ENCODE measurements around the gene ZNF488.

The ZNF488 gene

DNA sequence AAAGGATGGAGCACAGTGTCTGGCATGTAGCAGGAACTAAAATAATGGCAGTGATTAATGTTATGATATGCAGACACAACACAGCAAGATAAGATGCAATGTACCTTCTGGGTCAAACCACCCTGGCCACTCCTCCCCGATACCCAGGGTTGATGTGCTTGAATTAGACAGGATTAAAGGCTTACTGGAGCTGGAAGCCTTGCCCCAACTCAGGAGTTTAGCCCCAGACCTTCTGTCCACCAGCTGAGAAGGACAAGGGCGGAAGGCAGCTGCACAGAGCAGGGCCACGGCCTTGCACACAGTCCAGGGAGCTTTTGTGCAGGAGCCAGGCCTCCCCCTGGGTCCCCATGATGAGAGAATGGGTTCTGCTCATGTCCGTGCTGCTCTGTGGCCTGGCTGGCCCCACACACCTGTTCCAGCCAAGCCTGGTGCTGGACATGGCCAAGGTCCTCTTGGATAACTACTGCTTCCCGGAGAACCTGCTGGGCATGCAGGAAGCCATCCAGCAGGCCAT lies 35.9 kb downstream of the ZNF488 start, which contains the start of gene RBP3:
RBP3 (plus strand) TSS at position 226 of the 514 bp plus-strand sequence; CDS start at position 348, 122 bp downstream.
- H3K4me3 ChIP-seq (ENCODE audit: low read depth, low read length), result no peak within 1 kb of the TSS
- no peak for DNase-seq (ENCODE audit: low read depth)
- TF ChIP-seq, protein P1, sequence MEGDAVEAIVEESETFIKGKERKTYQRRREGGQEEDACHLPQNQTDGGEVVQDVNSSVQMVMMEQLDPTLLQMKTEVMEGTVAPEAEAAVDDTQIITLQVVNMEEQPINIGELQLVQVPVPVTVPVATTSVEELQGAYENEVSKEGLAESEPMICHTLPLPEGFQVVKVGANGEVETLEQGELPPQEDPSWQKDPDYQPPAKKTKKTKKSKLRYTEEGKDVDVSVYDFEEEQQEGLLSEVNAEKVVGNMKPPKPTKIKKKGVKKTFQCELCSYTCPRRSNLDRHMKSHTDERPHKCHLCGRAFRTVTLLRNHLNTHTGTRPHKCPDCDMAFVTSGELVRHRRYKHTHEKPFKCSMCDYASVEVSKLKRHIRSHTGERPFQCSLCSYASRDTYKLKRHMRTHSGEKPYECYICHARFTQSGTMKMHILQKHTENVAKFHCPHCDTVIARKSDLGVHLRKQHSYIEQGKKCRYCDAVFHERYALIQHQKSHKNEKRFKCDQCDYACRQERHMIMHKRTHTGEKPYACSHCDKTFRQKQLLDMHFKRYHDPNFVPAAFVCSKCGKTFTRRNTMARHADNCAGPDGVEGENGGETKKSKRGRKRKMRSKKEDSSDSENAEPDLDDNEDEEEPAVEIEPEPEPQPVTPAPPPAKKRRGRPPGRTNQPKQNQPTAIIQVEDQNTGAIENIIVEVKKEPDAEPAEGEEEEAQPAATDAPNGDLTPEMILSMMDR (IDR thresholded peaks at IDR 0.05; ENCODE audit: low read depth, low read length, missing control alignments), result no peak
- in situ Hi-C loops (cut with HindIII; ENCODE audit: low sequenced_read_pairs), result no loop called here

DNA sequence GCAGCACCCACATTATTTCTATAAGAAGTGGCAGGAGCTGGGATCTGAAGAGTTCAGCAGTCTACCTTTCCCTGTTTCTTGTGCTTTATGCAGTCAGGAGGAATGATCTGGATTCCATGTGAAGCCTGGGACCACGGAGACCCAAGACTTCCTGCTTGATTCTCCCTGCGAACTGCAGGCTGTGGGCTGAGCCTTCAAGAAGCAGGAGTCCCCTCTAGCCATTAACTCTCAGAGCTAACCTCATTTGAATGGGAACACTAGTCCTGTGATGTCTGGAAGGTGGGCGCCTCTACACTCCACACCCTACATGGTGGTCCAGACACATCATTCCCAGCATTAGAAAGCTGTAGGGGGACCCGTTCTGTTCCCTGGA lies 36.8 kb downstream of the ZNF488 start:
- TF ChIP-seq, protein P1 (IDR thresholded peaks at IDR 0.05; ENCODE audit: low read depth, low read length, missing control alignments), result no peak
- in situ Hi-C loops (cut with HindIII; ENCODE audit: low sequenced_read_pairs), result no loop called here
- DNase-seq (ENCODE audit: low read depth), result no peak
- H3K4me3 ChIP-seq (ENCODE audit: low read depth, low read length), result no peak overlapping the region

DNA sequence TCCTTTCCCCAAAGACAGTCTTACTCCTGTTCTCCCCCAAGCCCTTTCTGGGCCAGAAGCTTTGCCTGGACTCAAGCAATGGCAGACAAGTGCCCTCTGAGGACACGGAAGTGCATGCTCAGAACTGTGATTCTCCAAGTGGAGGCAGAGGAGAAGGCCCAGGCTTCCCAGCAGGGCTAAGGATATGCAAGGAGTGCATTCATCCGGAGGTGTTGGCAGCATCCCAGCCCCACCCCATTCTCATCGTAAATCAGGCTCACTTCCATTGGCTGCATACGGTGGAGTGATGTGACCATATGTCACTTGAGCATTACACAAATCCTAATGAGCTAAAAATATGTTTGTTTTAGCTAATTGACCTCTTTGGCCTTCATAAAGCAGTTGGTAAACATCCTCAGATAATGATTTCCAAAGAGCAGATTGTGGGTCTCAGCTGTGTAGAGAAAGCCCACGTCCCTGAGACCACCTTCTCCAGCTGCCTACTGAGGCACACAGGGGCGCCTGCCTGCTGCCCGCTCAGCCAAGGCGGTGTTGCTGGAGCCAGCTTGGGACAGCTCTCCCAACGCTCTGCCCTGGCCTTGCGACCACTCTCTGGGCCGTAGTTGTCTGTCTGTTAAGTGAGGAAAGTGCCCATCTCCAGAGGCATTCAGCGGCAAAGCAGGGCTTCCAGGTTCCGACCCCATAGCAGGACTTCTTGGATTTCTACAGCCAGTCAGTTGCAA lies 37.4 kb downstream of the ZNF488 start:
- TF ChIP-seq, protein P1 (IDR thresholded peaks at IDR 0.05; ENCODE audit: low read depth, low read length, missing control alignments), result no peak

DNA sequence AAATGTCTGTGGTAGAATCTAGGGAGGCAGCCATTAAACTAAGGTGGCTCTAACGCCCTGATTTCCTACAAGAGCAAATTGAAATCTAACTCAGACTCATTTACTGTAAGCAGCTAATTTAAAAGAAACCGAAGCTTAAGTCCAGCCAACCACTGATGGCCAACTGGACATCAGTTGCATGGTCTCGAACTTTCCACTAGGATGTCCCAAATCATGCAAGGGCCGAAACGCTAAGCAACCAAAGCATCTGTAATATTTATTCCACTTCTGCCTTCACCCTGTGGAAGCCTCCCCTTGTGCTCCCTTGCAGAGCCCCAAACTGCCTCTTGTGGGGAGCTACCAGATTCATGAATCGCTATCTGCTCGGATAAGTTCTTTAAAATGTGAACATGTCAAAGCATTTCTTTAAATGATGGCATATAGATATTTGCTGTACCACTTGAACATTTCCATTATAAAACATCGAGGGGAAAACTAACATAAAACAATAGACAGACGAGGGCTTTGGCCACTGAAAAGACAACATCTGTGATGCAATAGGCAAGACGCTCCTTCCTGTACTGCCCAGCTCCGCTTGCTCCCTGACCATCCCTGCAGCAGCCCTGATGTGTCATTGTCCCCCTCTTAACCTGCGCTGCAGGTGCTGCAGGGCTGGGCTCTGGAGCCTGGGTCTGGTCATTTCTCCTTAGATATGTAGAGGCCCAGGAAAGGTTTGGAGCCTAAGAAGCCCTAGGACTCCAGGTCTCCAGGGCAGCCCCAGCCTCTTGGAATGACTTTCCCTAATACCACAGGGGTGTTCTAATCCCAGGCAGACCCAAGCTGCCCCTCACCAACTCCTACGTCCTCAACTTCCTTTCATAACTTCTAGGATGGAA lies 38.9 kb downstream of the ZNF488 start:
- no peak for DNase-seq (ENCODE audit: low read depth)
- H3K4me3 ChIP-seq (ENCODE audit: low read depth, low read length), result no peak overlapping the region
- TF ChIP-seq, protein P1 (IDR thresholded peaks at IDR 0.05; ENCODE audit: low read depth, low read length, missing control alignments), result no peak
- in situ Hi-C loops (cut with HindIII; ENCODE audit: low sequenced_read_pairs), result no loop called here

More for the DNA sequence above, 37.4 kb downstream of the ZNF488 start:
- DNase-seq (ENCODE audit: low read depth), result no peak
- in situ Hi-C loops (cut with HindIII; ENCODE audit: low sequenced_read_pairs), result no loop called here
- no peak overlapping the region for H3K4me3 ChIP-seq (ENCODE audit: low read depth, low read length)

DNA sequence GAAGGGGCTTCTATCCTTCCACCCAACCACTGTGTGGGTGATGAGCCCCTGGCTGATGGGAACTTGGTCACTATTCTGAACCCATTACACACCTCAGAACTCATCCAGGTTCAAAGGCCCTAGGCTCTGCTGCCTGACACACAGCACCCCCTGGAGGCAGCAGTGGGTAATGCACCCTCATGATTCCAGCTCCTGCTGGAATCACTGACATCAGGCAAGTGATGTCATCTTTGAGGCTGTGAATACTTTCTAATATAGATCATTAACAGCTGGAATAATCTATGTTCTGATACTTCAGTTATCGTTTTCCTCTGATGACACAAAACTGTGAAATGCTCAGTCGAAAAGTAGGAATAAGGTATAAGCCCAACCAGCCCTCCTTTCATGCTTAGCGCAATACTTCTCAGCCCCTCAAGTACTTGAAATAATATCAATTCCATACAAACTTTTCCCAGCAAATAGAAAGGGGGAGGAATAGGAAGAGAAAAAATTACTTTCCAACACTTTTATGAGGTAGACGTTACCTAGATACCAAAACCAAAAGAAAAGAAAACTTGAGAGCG lies 43.4 kb downstream of the ZNF488 start:
- peak; percentile 22 for DNase-seq (ENCODE audit: low read depth)
- in situ Hi-C loops (cut with HindIII; ENCODE audit: low sequenced_read_pairs), result no loop called here
- TF ChIP-seq, protein P1 (IDR thresholded peaks at IDR 0.05; ENCODE audit: low read depth, low read length, missing control alignments), result peak; percentile 95
- H3K4me3 ChIP-seq (ENCODE audit: low read depth, low read length), result no peak overlapping the region
